HEK293 (cell line): ENCODE measurements around the gene GNPDA1.

Experiments used
- HOXC10 ChIP-seq: sonication (generic); formaldehyde crosslinking; IDR thresholded peaks from 2 replicates; pipeline ENCODE4 v1.8.1; 2023; ENCODE audit warnings: mild to moderate bottlenecking, missing genetic modification reagents
- MZF1 ChIP-seq: fragments of 450-650 bp; formaldehyde crosslinking; IDR thresholded peaks from 2 replicates; pipeline ENCODE4 v1.5.1; 2017; ENCODE audit warnings: missing biosample characterization, missing genetic modification characterization, borderline replicate concordance
- PBX3 ChIP-seq: sonication (generic); formaldehyde crosslinking; IDR thresholded peaks from 2 replicates; pipeline ENCODE4 v1.8.1; 2022; ENCODE audit warnings: mild to moderate bottlenecking, moderate library complexity, missing genetic modification reagents
- PRDM10 ChIP-seq: fragments of 450-650 bp; formaldehyde crosslinking; IDR thresholded peaks from 2 replicates; pipeline ENCODE4 v1.5.1; 2016; ENCODE audit warnings: missing biosample characterization, missing genetic modification characterization
- PRDM2 ChIP-seq: fragments of 450-650 bp; formaldehyde crosslinking; IDR thresholded peaks from 2 replicates; pipeline ENCODE4 v1.5.1; 2016; ENCODE audit warnings: missing biosample characterization, missing genetic modification characterization, borderline replicate concordance
- SP7 ChIP-seq: fragments of 450-650 bp; formaldehyde crosslinking; IDR thresholded peaks from 2 replicates; pipeline ENCODE4 v1.5.1; 2016; ENCODE audit warnings: missing biosample characterization, missing genetic modification characterization
- ZBTB21 ChIP-seq: fragments of 450-650 bp; formaldehyde crosslinking; IDR thresholded peaks from 2 replicates; pipeline ENCODE4 v1.5.1; 2017; ENCODE audit warnings: missing biosample characterization, missing genetic modification characterization
- ZBTB8A ChIP-seq: fragments of 450-650 bp; formaldehyde crosslinking; IDR thresholded peaks from 2 replicates; pipeline ENCODE4 v1.5.1; 2016; ENCODE audit warnings: missing biosample characterization, missing genetic modification characterization
- ZNF112 ChIP-seq: fragments of 450-650 bp; formaldehyde crosslinking; IDR thresholded peaks from 2 replicates; pipeline ENCODE4 v1.5.0; 2017; ENCODE audit warnings: missing biosample characterization, missing genetic modification characterization
- ZNF174 ChIP-seq: fragments of 450-650 bp; formaldehyde crosslinking; IDR thresholded peaks from 2 replicates; pipeline ENCODE4 v1.5.0; 2017; ENCODE audit warnings: missing biosample characterization, mild to moderate bottlenecking, missing genetic modification characterization
- ZNF202 ChIP-seq: fragments of 450-650 bp; formaldehyde crosslinking; IDR thresholded peaks from 2 replicates; pipeline ENCODE4 v1.5.1; 2016; ENCODE audit warnings: missing biosample characterization, missing genetic modification characterization, borderline replicate concordance
- ZNF274 ChIP-seq, 2 experiments: fragments of 200-500 bp in 1 of 2; fragments of 450-650 bp in 1 of 2; sonication (Bioruptor generic) in 1 of 2; formaldehyde crosslinking in 1 of 2; IDR thresholded peaks; 2 replicates each; pipeline versions ENCODE4 v1.5.1 to v1.6.1; 2014 to 2016; ENCODE audit warnings: borderline replicate concordance in 1 of 2, inconsistent platforms in 1 of 2, low read length in 1 of 2, missing biosample characterization in 1 of 2, missing genetic modification characterization in 1 of 2
- ZNF341 ChIP-seq: fragments of 450-650 bp; formaldehyde crosslinking; IDR thresholded peaks from 2 replicates; pipeline ENCODE4; 2016; ENCODE audit warnings: low read depth, missing biosample characterization, missing genetic modification characterization
- ZNF518A ChIP-seq: fragments of 450-650 bp; formaldehyde crosslinking; conservative IDR thresholded peaks from 2 replicates; pipeline ENCODE4 v1.5.1; 2016; ENCODE audit warnings: low read depth, missing biosample characterization, missing genetic modification characterization
- ZNF768 ChIP-seq: fragments of 450-650 bp; formaldehyde crosslinking; IDR thresholded peaks from 2 replicates; pipeline ENCODE4 v1.5.1; 2018; ENCODE audit warnings: missing biosample characterization, mild to moderate bottlenecking, missing genetic modification characterization
- ZSCAN30 ChIP-seq: fragments of 450-650 bp; IDR thresholded peaks from 2 replicates; pipeline ENCODE4 v1.5.1; 2018; ENCODE audit warnings: missing biosample characterization, mild to moderate bottlenecking, missing genetic modification characterization, moderate library complexity
- TF ChIP-seq, protein P1 (sequence below): fragments of 450-650 bp; formaldehyde crosslinking; IDR thresholded peaks from 2 replicates; pipeline ENCODE4 v1.5.1; 2017; ENCODE audit warnings: missing biosample characterization, mild to moderate bottlenecking, missing genetic modification characterization, moderate library complexity
- TF ChIP-seq, protein P2 (sequence below): fragments of 450-650 bp; formaldehyde crosslinking; IDR thresholded peaks from 2 replicates; pipeline ENCODE4 v1.5.1; 2016; ENCODE audit warnings: missing biosample characterization, missing genetic modification characterization, borderline replicate concordance

GNPDA1 gene

GRCh38 chr5:141968914-141969608 lies 43.8 kb downstream of the GNPDA1 start, which contains the start of gene RNF14 (continued):
- TF ChIP-seq PBX3 (peak; percentile 86; the same call in 1 of the 2 replicates), ZNF341 (tag by site-specific recombination) (peak; percentile 74), ZNF518A (tag by site-specific recombination) (no peak; the same call in 1 of the 2 replicates), ZBTB8A (peak; percentile 97), ZNF202 (tag by site-specific recombination) (no peak), ZNF768 (tag by site-specific recombination) (no peak; the same call in 1 of the 2 replicates), PRDM10 (tag by site-specific recombination) (peak; percentile 54; the same call in 1 of the 2 replicates), ZBTB21 (tag by site-specific recombination) (0 out of 2 replicates have a peak, but pooled peaks have one; percentile 23), ZNF274 (IDR thresholded peaks at IDR 0.05; ENCODE audit: low read length) (no peak), ZNF274 (tag by site-specific recombination; IDR thresholded peaks at IDR 0.05; ENCODE audit: borderline replicate concordance) (no peak), PRDM2 (tag by site-specific recombination) (no peak), ZNF174 (tag by site-specific recombination) (no peak), ZNF112 (tag by site-specific recombination) (no peak), HOXC10 (no peak), MZF1 (no peak; the same call in 1 of the 2 replicates), SP7 (tag by site-specific recombination) (peak; percentile 80), ZSCAN30 (tag by site-specific recombination) (peak; percentile 61)
- TF ChIP-seq, protein P1, sequence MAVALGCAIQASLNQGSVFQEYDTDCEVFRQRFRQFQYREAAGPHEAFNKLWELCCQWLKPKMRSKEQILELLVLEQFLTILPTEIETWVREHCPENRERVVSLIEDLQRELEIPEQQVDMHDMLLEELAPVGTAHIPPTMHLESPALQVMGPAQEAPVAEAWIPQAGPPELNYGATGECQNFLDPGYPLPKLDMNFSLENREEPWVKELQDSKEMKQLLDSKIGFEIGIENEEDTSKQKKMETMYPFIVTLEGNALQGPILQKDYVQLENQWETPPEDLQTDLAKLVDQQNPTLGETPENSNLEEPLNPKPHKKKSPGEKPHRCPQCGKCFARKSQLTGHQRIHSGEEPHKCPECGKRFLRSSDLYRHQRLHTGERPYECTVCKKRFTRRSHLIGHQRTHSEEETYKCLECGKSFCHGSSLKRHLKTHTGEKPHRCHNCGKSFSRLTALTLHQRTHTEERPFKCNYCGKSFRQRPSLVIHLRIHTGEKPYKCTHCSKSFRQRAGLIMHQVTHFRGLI: peak; percentile 66; the same call in 1 of the 2 replicates
- TF ChIP-seq, protein P2, sequence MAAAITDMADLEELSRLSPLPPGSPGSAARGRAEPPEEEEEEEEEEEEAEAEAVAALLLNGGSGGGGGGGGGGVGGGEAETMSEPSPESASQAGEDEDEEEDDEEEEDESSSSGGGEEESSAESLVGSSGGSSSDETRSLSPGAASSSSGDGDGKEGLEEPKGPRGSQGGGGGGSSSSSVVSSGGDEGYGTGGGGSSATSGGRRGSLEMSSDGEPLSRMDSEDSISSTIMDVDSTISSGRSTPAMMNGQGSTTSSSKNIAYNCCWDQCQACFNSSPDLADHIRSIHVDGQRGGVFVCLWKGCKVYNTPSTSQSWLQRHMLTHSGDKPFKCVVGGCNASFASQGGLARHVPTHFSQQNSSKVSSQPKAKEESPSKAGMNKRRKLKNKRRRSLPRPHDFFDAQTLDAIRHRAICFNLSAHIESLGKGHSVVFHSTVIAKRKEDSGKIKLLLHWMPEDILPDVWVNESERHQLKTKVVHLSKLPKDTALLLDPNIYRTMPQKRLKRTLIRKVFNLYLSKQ (tag by site-specific recombination): no peak
